Measurements from ENCODE around the gene CLEC4A. TPM values are rescaled to one million over a fixed set of nuclear protein-coding genes. Genes with fewer than 3 reads are reported as not detected.
A peak's percentile ranks its signal among the peaks of the same experiment; 100 is the strongest.
"Not testable (repeated sequence)": the region's sequence is repeated elsewhere in the genome, so short reads cannot be mapped to it uniquely, and the experiment has no call there.

Gene CLEC4A
- total RNA-seq, 1 donor from 2014 or later = 0.29 TPM

DNA sequence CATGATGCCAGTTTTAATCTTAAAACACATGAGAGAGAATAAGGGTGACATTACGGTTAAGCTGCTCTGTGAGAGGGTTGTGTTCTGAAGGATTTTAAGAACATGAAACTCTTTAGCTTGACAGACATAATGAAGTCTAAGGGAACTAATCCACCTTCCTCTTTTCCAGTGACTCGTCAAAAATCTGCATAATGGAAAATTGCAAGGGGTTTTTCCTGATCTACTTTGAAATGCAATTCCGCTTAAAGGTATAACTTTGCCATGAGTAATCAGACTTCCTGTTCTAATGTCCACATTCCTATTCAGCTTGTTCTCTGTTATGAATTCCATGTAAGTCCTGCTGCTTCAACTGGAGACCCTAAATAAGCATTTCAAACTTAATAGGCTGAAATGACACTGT is 33.4 kb downstream of the CLEC4A start, which contains the start of gene ZNF705A:
TSS of gene ZNF705A (plus strand) at position 171 of the 400 bp plus-strand sequence. CDS start 15,611 bp downstream, outside the sequence.
- H3K9me3 Mint-ChIP-seq = no peaks in the 10 kb centered on the region
- no peak for DNase-seq (ENCODE audit: extremely low spot score, unreplicated experiment)
- H3K4me3 Mint-ChIP-seq = no peak within 1 kb of the TSS
- TF ChIP-seq, protein P1, sequence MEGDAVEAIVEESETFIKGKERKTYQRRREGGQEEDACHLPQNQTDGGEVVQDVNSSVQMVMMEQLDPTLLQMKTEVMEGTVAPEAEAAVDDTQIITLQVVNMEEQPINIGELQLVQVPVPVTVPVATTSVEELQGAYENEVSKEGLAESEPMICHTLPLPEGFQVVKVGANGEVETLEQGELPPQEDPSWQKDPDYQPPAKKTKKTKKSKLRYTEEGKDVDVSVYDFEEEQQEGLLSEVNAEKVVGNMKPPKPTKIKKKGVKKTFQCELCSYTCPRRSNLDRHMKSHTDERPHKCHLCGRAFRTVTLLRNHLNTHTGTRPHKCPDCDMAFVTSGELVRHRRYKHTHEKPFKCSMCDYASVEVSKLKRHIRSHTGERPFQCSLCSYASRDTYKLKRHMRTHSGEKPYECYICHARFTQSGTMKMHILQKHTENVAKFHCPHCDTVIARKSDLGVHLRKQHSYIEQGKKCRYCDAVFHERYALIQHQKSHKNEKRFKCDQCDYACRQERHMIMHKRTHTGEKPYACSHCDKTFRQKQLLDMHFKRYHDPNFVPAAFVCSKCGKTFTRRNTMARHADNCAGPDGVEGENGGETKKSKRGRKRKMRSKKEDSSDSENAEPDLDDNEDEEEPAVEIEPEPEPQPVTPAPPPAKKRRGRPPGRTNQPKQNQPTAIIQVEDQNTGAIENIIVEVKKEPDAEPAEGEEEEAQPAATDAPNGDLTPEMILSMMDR (conservative IDR thresholded peaks at IDR 0.05) = no peak
- no peaks in the 10 kb centered on the region for H3K4me1 Mint-ChIP-seq (ENCODE audit: unreplicated experiment)
- no peak within 1 kb of the TSS for H3K27ac Mint-ChIP-seq
- H3K27me3 Mint-ChIP-seq = peaks cover 24% of the 10 kb centered on the region
- H3K36me3 Mint-ChIP-seq = peaks cover 4% of the 10 kb centered on the region

DNA sequence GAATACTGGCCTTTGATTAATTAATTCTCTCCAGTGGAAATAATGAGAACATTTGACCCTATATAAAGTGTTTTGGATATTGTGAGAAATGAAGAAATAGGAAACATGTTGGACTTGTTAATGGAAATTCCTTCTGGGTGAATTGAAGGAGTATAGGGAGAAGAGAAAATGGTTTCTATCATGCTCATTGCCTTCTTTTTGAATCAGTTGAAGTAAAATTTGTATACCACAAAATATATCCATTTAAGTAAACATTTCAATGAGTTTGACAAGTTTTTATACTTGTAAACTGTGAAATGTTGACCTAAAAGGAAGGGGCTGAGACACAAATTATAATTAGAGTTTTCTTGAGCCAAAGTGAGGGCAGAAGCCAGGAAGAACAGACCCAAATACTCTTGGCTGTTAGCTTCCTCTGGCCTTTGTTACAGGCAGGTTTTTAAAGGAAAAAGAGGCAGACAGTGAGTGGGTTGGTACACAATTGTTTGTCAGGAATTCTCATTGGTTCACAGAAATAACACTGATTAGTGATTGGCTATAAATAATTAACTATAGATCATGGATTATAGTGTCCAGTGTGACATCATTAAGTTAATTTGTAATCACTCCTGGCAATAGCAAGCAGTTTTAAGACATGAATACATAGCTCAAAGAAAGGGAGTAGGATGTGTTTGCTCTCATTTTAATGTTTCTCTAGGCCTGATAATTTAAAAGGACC is 34.2 kb downstream of the CLEC4A start:
- Mint-ChIP-seq H3K4me1 (ENCODE audit: unreplicated experiment) (no peaks in the 10 kb centered on the region), H3K27ac (no peak overlapping the region), H3K36me3 (peaks cover 4% of the 10 kb centered on the region), H3K4me3 (no peak overlapping the region), H3K9me3 (no peaks in the 10 kb centered on the region), H3K27me3 (peaks cover 21% of the 10 kb centered on the region)
- DNase-seq (ENCODE audit: extremely low spot score, unreplicated experiment) = no peak
- TF ChIP-seq, protein P1 (conservative IDR thresholded peaks at IDR 0.05) = no peak

DNA sequence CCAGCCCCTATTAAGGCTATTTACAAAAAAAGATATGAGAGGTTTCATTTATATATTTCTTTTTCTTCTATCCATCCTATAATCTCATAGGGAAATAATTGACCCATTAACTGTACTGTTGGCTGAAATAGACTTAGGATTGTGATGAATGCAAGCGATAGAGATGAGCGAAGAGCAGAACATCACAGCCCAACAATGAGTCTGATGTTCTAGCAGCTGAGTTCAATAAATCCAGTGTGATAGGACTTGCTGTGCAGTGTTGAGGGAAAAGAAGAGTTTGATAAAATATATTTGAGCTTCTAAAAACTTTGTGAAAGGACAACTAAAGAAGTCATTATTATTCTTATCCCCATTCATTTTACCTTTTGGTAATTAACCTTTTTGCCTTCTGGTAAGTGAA is 49.5 kb downstream of the CLEC4A start:
- H3K27me3 Mint-ChIP-seq; H3K9me3 Mint-ChIP-seq; DNase-seq (ENCODE audit: extremely low spot score, unreplicated experiment); H3K27ac Mint-ChIP-seq; H3K4me3 Mint-ChIP-seq; H3K4me1 Mint-ChIP-seq (ENCODE audit: unreplicated experiment); H3K36me3 Mint-ChIP-seq: not testable (repeated sequence)

DNA sequence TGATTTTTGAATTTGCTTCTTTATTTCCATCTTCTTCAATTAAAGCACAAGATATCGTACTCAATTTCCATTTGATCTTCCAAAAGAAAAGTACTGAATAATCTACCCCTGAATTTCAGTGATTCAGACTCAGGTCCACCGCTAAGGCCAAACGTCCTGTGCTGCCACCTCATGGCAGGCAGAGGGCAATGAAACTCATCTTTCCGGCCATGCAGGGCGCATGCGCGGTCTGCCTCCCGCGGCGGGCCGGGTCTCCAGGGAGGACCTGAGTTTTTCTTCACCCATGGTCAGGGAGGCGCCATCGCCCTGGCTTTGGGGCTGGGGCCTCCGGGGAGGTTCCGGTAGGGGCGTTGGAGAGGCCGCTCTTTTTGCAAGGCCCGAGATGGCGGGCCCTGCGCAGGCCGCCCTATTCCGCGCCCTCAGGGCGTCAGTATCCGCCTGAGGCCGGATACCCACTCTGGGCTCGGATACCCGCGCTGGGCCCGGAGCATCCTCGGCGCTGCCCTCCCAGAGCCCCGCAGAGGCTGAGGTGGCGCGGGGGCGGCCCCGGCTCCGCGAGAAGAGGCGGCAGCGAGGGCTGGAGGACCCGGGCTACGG is 56.7 kb downstream of the CLEC4A start:
- TF ChIP-seq, protein P1 (conservative IDR thresholded peaks at IDR 0.05) = peak; percentile 78
- H3K4me1 Mint-ChIP-seq (ENCODE audit: unreplicated experiment); H3K27ac Mint-ChIP-seq; H3K36me3 Mint-ChIP-seq; H3K27me3 Mint-ChIP-seq; H3K9me3 Mint-ChIP-seq: not testable (repeated sequence)
- DNase-seq (ENCODE audit: extremely low spot score, unreplicated experiment) = peak; percentile 78
- peak overlapping the region; percentile 80 for H3K4me3 Mint-ChIP-seq

DNA sequence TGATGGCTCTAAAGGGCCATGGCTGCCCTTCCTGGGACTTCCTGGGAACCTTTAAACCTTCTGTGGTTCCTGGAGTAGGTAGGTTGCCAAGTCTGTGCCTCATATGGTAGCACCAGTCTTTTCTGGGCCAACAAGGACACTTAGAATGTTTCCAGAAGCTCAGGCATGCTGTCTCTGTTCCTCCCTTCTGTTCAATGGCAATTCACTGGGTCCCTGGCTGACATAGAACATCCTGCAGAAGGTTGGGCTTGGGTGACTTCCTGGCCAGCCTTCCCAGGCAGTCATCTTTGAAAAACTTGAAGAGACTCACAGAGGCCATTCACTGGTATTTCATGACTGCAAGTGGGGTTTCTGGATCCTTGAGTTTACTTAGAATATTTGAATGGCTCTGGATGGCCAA is 57.9 kb downstream of the CLEC4A start:
- not testable (repeated sequence) for H3K4me1 Mint-ChIP-seq (ENCODE audit: unreplicated experiment); H3K27ac Mint-ChIP-seq; DNase-seq (ENCODE audit: extremely low spot score, unreplicated experiment)

DNA sequence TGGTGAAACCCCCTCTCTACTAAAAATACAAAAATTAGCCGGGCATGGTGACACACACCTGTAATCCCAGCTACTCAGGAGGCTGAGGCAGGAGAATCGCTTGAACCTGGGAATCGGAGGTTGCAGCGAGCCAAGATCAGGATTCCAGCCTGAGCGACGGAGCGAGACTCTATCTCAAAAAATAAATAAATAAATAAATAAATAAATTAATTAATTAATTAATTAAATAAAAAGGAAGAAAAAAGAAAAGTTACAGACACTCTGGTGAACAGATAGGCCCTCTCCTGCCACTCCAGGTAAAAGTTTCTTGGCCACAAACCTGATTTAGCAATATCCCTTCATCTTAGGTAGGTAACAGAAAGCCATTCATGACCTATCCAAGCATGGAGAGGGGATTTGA is 59.5 kb downstream of the CLEC4A start:
- H3K27me3 Mint-ChIP-seq; H3K9me3 Mint-ChIP-seq; H3K4me3 Mint-ChIP-seq; H3K36me3 Mint-ChIP-seq; H3K4me1 Mint-ChIP-seq (ENCODE audit: unreplicated experiment); H3K27ac Mint-ChIP-seq; DNase-seq (ENCODE audit: extremely low spot score, unreplicated experiment): not testable (repeated sequence)

More for the DNA sequence above, 57.9 kb downstream of the CLEC4A start:
- H3K27me3 Mint-ChIP-seq, H3K9me3 Mint-ChIP-seq, H3K36me3 Mint-ChIP-seq: not testable (repeated sequence)
- H3K4me3 Mint-ChIP-seq = peak overlapping the region; percentile 83

DNA sequence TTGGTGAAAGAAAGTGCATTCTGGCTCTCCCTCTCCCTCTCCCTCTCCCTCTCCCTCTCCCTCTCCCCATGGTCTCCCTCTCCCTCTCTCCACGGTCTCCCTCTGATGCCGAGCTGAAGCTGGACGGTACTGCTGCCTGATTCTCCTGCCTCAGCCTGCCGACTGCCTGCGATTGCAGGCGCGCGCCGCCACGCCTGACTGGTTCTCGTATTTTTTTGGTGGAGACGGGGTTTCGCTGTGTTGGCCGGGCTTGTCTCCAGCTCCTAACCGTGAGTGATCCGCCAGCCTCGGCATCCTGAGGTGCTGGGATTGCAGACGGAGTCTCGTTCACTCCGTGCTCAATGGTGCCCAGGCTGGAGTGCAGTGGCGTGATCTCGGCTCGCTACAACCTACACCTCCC is 59.9 kb downstream of the CLEC4A start:
- H3K4me3 Mint-ChIP-seq; H3K36me3 Mint-ChIP-seq; H3K27me3 Mint-ChIP-seq; H3K27ac Mint-ChIP-seq; DNase-seq (ENCODE audit: extremely low spot score, unreplicated experiment); H3K9me3 Mint-ChIP-seq; H3K4me1 Mint-ChIP-seq (ENCODE audit: unreplicated experiment): not testable (repeated sequence)

DNA sequence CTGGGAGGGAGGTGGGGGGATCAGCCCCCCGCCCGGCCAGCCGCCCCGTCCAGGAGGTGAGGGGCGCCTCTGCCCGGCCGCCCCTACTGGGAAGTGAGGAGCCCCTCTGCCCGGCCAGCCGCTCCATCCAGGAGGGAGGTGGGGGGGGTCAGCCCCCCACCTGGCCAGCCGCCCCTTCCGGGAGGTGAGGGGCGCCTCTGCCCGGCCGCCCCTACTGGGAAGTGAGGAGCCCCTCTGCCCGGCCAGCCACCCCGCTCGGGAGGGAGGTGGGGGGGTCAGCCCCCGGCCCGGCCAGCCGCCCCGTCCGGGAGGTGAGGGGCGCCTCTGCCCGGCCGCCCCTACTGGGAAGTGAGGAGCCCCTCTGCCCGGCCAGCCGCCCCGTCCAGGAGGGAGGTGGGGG is 60.8 kb downstream of the CLEC4A start:
- H3K9me3 Mint-ChIP-seq; H3K27ac Mint-ChIP-seq; DNase-seq (ENCODE audit: extremely low spot score, unreplicated experiment); H3K27me3 Mint-ChIP-seq; H3K36me3 Mint-ChIP-seq; H3K4me1 Mint-ChIP-seq (ENCODE audit: unreplicated experiment); H3K4me3 Mint-ChIP-seq: not testable (repeated sequence)

DNA sequence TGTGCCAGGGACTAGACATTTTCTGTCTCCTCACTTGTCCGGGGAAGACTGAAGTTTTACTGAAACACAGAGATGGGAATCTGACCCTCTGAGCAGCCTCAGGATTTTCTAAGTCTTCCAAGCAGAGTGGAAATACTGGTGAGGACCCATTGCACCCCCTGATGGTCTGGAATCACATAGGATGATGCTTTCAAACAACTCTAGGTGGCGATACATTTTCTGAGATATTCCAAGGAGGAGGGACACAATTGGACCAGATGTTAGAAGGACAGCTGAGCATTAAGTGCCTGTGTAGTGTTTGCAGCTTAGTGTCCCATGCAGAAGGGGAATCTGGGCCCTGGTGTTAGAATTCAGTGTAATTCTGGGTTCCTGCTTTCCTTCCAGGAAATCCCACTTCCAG is 64.7 kb downstream of the CLEC4A start:
- H3K4me1 Mint-ChIP-seq (ENCODE audit: unreplicated experiment); H3K36me3 Mint-ChIP-seq; H3K27me3 Mint-ChIP-seq; H3K27ac Mint-ChIP-seq; H3K4me3 Mint-ChIP-seq; H3K9me3 Mint-ChIP-seq; DNase-seq (ENCODE audit: extremely low spot score, unreplicated experiment): not testable (repeated sequence)
